Mammary epithelial cell (primary cell): Measurements from ENCODE around the gene EEF2.

Source experiments
- EZH2 ChIP-seq: IDR thresholded peaks from 2 replicates; pipeline ENCODE4 v1.6.1; 2012; ENCODE audit warnings: low read length, inconsistent platforms, borderline replicate concordance
- TF ChIP-seq, protein P1 (sequence below), 2 donors: IDR thresholded peaks in 1 of 2; conservative IDR thresholded peaks in 1 of 2; 2 replicates each; pipeline ENCODE4 v1.5.1; 2011 to 2012; ENCODE audit warnings: inconsistent platforms in 2 of 2, low read length in 2 of 2, mild to moderate bottlenecking in 2 of 2, control low read depth in 1 of 2, low read depth in 1 of 2; ENCODE audit not compliant: insufficient read depth in 1 of 2; ENCODE audit errors: extremely low read depth in 1 of 2

DNA sequence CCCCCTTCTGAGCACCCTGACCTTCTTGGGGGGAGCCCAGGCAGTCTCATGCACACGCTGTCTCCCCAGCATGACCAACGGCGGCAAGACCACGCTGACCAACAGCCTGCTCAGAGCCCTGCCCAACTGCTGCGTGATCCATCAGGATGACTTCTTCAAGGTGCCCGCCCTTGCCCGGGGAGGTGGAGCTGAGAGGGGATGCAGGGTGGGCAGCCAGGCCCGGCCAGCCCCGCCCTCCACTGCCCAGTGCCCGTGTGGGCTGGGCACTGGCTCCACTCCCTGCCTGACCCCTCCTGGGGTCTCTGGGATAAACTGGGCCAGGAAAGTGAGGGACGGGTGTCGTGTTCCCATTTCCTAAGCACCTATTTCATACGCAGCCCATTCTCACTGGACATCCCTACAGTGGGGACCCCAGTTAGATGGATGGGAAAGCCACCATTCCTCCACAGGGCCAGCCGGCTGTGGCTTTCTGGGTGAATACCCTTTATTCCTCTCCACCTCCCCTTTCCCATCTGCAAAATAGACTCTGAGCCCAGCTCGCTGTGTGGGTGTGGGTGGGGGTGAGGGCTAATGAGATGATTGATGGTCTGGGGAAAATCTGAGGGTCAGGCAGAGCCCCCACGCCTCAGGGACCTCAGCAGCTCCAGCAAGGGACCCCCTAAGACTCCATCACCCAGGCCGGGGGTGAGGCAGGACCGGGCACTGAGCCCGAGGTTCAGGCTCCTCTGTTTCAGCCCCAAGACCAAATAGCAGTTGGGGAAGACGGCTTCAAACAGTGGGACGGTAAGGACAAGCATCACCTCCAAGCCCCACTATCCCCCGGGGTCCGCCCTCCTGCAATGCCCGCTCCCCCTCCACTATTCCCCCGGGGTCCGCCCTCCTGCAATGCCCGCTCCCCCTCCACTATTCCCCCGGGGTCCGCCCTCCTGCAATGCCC lies 48.5 kb downstream of the EEF2 start:
- TF ChIP-seq, protein P1, sequence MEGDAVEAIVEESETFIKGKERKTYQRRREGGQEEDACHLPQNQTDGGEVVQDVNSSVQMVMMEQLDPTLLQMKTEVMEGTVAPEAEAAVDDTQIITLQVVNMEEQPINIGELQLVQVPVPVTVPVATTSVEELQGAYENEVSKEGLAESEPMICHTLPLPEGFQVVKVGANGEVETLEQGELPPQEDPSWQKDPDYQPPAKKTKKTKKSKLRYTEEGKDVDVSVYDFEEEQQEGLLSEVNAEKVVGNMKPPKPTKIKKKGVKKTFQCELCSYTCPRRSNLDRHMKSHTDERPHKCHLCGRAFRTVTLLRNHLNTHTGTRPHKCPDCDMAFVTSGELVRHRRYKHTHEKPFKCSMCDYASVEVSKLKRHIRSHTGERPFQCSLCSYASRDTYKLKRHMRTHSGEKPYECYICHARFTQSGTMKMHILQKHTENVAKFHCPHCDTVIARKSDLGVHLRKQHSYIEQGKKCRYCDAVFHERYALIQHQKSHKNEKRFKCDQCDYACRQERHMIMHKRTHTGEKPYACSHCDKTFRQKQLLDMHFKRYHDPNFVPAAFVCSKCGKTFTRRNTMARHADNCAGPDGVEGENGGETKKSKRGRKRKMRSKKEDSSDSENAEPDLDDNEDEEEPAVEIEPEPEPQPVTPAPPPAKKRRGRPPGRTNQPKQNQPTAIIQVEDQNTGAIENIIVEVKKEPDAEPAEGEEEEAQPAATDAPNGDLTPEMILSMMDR (conservative IDR thresholded peaks at IDR 0.05 in 1 of 2, IDR thresholded peaks at IDR 0.05 in 1 of 2; ENCODE audit: extremely low read depth in 1 of 2, insufficient read depth in 1 of 2, low read depth in 1 of 2, low read length in 2 of 2): no peak
- no peak for TF ChIP-seq EZH2
